Gastrocnemius medialis (tissue), 4 donors: ENCODE results near the gene WASF2.

Experiments used
- POLR2A ChIP-seq, 2 donors: fragments of 450-650 bp; IDR thresholded peaks; one replicate each; pipeline ENCODE4 v1.6.1; 2017; ENCODE audit warnings: antibody characterized with exemption in 2 of 2, mild to moderate bottlenecking in 2 of 2, moderate library complexity in 2 of 2
- TF ChIP-seq, protein P1 (sequence below), 5 experiments: fragments of 450-650 bp in 3 of 5; fragments of 200-600 bp in 2 of 5; sonication (generic) in 2 of 5; IDR thresholded peaks in 4 of 5; conservative IDR thresholded peaks in 1 of 5; 1 replicate in 4 of 5; 2 replicates in 1 of 5; pipeline ENCODE4 v1.5.1; 2016 to 2019; ENCODE audit warnings: antibody characterized with exemption in 5 of 5, mild to moderate bottlenecking in 3 of 5, moderate library complexity in 3 of 5

GRCh38 chr1:27388337-27389005, 101.5 kb downstream of the WASF2 start:
- TF ChIP-seq, protein P1, sequence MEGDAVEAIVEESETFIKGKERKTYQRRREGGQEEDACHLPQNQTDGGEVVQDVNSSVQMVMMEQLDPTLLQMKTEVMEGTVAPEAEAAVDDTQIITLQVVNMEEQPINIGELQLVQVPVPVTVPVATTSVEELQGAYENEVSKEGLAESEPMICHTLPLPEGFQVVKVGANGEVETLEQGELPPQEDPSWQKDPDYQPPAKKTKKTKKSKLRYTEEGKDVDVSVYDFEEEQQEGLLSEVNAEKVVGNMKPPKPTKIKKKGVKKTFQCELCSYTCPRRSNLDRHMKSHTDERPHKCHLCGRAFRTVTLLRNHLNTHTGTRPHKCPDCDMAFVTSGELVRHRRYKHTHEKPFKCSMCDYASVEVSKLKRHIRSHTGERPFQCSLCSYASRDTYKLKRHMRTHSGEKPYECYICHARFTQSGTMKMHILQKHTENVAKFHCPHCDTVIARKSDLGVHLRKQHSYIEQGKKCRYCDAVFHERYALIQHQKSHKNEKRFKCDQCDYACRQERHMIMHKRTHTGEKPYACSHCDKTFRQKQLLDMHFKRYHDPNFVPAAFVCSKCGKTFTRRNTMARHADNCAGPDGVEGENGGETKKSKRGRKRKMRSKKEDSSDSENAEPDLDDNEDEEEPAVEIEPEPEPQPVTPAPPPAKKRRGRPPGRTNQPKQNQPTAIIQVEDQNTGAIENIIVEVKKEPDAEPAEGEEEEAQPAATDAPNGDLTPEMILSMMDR (IDR thresholded peaks at IDR 0.05 in 4 of 5, conservative IDR thresholded peaks at IDR 0.05 in 1 of 5): peak; percentile 77 to 93 (median 89)
- no peak for TF ChIP-seq POLR2A (IDR thresholded peaks at IDR 0.05)
